GM23248 (cell line): ENCODE results near the gene SON.

Experiments used
- EZH2 ChIP-seq: fragments of 200-600 bp; sonication (generic); IDR thresholded peaks from 2 replicates; pipeline ENCODE4 v1.6.1; 2018; ENCODE audit warnings: antibody characterized with exemption, mild to moderate bottlenecking; ENCODE audit not compliant: insufficient read depth, poor library complexity, severe bottlenecking
- EZH2phosphoT487 ChIP-seq: fragments of 200-600 bp; sonication (generic); IDR thresholded peaks from 2 replicates; pipeline ENCODE4 v1.6.1; 2018; ENCODE audit warnings: antibody characterized with exemption, moderate library complexity, mild to moderate bottlenecking, low read depth; ENCODE audit not compliant: insufficient read depth

DNA sequence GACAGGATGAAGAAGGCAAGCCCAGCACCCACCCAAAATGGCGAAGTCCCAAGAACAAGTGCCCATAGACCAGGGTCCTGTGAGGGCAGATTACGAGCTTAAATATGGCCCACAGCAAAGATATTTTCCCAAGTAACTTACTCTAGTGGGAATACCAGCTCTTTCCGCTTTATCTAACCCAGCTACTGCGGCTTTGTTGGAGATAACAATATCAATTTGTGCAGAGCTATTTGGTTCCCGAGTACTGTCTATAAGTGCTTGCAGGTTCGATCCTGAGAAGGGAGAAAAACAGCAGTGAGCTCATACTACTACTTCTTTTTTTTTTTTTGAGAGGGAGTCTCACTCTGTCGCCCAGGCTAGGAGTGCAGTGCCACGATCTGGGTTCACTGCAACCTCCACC is 37.0 kb upstream of the SON start:
- TF ChIP-seq EZH2phosphoT487 (no peak), EZH2 (no peak)
